Smooth muscle cell (in vitro differentiated cells): ENCODE results near the gene DMRTB1. TPM values are rescaled to one million over a fixed set of nuclear protein-coding genes. Genes with fewer than 3 reads are reported as not detected.

ENCODE experiments used
- DNase-seq: peaks from one replicate; lab custom pipeline; 2025; ENCODE audit not compliant: unreplicated experiment; lab: John Stamatoyannopoulos, UW
- H2AFZ ChIP-seq: fragments of 200-600 bp; sonication (generic); 2 replicates; pipeline ENCODE4 v1.6.0; 2016; ENCODE audit warnings: antibody characterized with exemption, low read depth, mild to moderate bottlenecking
- H3F3A ChIP-seq: fragments of 200-600 bp; sonication (generic); 2 replicates; pipeline ENCODE4 v1.6.0; 2017; ENCODE audit warnings: antibody characterized with exemption, low read depth
- H3K27ac ChIP-seq: fragments of 200-600 bp; sonication (generic); 2 replicates; pipeline ENCODE4 v1.5.1; 2016; ENCODE audit warnings: low read depth, mild to moderate bottlenecking
- H3K27me3 ChIP-seq: fragments of 200-600 bp; sonication (generic); 2 replicates; pipeline ENCODE4 v1.6.1; 2016; ENCODE audit warnings: low read depth, mild to moderate bottlenecking
- H3K36me3 ChIP-seq: fragments of 200-600 bp; sonication (generic); 2 replicates; pipeline ENCODE4 v1.5.1; 2016; ENCODE audit warnings: low read depth
- H3K4me1 ChIP-seq: fragments of 200-600 bp; sonication (generic); 2 replicates; pipeline ENCODE4 v1.5.1; 2016; ENCODE audit warnings: low read depth
- H3K4me2 ChIP-seq: fragments of 200-600 bp; sonication (generic); 2 replicates; pipeline ENCODE4 v1.6.0; 2016; ENCODE audit warnings: mild to moderate bottlenecking
- H3K4me3 ChIP-seq: fragments of 200-600 bp; sonication (generic); 2 replicates; pipeline ENCODE4 v1.5.1; 2016; ENCODE audit warnings: mild to moderate bottlenecking
- H3K79me2 ChIP-seq: fragments of 200-600 bp; sonication (generic); 2 replicates; pipeline ENCODE4 v1.6.0; 2016; ENCODE audit warnings: low read depth, mild to moderate bottlenecking
- H3K9ac ChIP-seq: fragments of 200-600 bp; sonication (generic); 2 replicates; pipeline ENCODE4 v1.6.0; 2016; ENCODE audit warnings: low read depth
- H3K9me3 ChIP-seq: fragments of 200-600 bp; sonication (generic); replicated peaks from 2 replicates; pipeline ENCODE4 v1.5.1; 2016; ENCODE audit warnings: low read depth
- H4K20me1 ChIP-seq: fragments of 200-600 bp; sonication (generic); 2 replicates; pipeline ENCODE4 v1.6.0; 2016; ENCODE audit warnings: low read depth
- WGBS: methylation state at CpG from one replicate; pipeline ENCODE4 v1.1.7; 2016; ENCODE audit warnings: low lambda C conversion rate; 5-methylcytosine and 5-hydroxymethylcytosine counted together
- polyA plus RNA-seq: library from polyadenylated mRNA; unstranded; fragments of >200 nt; fragmentation: Nextera tagmentation; extraction: Ambion mirVana; gene quantifications from 2 replicates; pipeline ENCODE4 v1.2.1, GENCODE V29; 2016
- total RNA-seq: library from RNA; depleted of rRNA; stranded (reverse); fragments of >200 nt; gene quantifications from 2 replicates; pipeline ENCODE4 v1.2.3, GENCODE V29; 2014
- TF ChIP-seq, protein P1 (sequence below): fragments of 200-600 bp; sonication (generic); IDR thresholded peaks from 2 replicates; pipeline ENCODE4 v1.5.1; 2017; ENCODE audit warnings: borderline replicate concordance, mild to moderate bottlenecking, antibody characterized with exemption; ENCODE audit not compliant: insufficient read depth, poor library complexity, severe bottlenecking

DMRTB1 gene
- total and polyA plus RNA-seq, 2 experiments from 2014 or later = not detected

DNA sequence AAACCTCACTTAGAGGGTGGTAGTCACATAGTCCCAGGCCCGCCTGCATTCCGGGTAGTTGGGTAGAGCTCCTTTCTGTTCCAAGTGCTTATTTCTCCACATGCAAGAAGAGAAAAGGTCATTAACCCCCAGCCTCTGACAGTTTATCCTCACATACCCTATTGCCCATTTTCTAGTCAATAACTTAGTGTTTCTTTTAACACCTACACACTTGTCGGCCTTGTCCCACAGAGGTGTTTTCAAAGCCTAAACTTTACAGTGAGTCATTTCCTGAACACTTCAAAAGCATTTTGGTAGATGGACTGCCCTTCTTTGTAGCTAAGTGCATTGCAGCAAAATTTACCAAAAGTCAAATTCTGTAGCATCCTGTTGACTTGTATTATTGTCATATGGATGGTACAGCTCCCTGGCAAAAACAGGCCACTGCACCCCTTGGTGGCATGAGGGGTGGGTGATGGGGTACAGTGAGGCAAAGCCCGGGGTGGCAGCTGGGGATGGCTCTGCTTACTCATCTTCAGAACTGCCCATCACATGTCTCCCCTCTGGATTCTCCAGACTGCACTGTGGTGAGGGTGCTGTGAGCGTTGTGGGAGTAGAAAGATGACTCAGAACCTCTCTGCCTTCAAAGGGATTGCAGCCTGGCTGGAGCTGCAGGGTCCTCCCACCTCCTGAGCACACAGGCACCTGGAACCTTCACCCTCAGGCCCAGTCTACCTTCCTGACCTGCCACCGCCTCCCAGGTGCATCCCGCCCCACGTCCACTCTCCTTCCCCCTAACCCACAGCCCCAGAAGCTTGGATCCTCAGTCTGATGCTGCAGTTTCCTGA lies 45.8 kb upstream of the DMRTB1 start:
- H3K4me2 ChIP-seq = peak overlapping the region; percentile 34
- peak overlapping the region; percentile 80 for H3K27ac ChIP-seq
- peak overlapping the region; percentile 50 for H3K9ac ChIP-seq
- TF ChIP-seq, protein P1, sequence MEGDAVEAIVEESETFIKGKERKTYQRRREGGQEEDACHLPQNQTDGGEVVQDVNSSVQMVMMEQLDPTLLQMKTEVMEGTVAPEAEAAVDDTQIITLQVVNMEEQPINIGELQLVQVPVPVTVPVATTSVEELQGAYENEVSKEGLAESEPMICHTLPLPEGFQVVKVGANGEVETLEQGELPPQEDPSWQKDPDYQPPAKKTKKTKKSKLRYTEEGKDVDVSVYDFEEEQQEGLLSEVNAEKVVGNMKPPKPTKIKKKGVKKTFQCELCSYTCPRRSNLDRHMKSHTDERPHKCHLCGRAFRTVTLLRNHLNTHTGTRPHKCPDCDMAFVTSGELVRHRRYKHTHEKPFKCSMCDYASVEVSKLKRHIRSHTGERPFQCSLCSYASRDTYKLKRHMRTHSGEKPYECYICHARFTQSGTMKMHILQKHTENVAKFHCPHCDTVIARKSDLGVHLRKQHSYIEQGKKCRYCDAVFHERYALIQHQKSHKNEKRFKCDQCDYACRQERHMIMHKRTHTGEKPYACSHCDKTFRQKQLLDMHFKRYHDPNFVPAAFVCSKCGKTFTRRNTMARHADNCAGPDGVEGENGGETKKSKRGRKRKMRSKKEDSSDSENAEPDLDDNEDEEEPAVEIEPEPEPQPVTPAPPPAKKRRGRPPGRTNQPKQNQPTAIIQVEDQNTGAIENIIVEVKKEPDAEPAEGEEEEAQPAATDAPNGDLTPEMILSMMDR = no peak
- H3K36me3 ChIP-seq = no peaks in the 10 kb centered on the region
- H3K9me3 ChIP-seq = no peaks in the 10 kb centered on the region
- H3K79me2 ChIP-seq = no peaks in the 10 kb centered on the region
- H4K20me1 ChIP-seq = no peaks in the 10 kb centered on the region
- no peak for DNase-seq
- peaks cover 14% of the 10 kb centered on the region for H3F3A ChIP-seq
- no peak overlapping the region for H3K4me3 ChIP-seq
- H2AFZ ChIP-seq = no peak overlapping the region
- WGBS = 30% methylated on average over 6 of the region's 8 CpGs
- no peaks in the 10 kb centered on the region for H3K27me3 ChIP-seq
- H3K4me1 ChIP-seq = peaks cover 12% of the 10 kb centered on the region

DNA sequence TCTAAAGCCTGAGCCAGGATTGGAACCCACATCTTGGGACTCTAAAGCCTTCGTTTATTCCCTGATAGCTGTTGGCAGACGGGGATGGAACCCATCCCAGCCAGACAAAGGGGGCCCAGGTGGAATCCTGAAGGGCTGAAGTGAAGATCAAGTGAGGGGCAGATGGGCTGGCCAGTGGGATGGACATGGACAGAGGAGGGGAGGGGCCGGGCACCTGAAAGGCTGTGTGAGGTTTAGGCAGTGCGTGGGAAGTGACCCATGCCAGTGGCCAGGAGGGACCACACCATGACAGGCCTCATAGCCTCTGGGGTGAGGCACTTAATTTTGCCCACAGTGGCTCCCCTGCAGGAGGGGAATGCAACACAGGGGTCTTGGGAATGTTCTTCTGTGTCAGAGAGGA lies 44.6 kb upstream of the DMRTB1 start:
- H3K4me1 ChIP-seq = peaks cover 12% of the 10 kb centered on the region
- H3K79me2 ChIP-seq = no peaks in the 10 kb centered on the region
- no peak overlapping the region for H3K4me3 ChIP-seq
- 94% methylated on average over 4 of the region's 4 CpGs for WGBS
- no peak overlapping the region for H3K27ac ChIP-seq
- H2AFZ ChIP-seq = no peak overlapping the region
- no peaks in the 10 kb centered on the region for H3K27me3 ChIP-seq
- H3F3A ChIP-seq = peaks cover 14% of the 10 kb centered on the region
- H3K9me3 ChIP-seq = no peaks in the 10 kb centered on the region
- H4K20me1 ChIP-seq = no peaks in the 10 kb centered on the region
- TF ChIP-seq, protein P1 = no peak
- no peaks in the 10 kb centered on the region for H3K36me3 ChIP-seq
- no peak overlapping the region for H3K9ac ChIP-seq
- no peak for DNase-seq
- H3K4me2 ChIP-seq = no peak overlapping the region

DNA sequence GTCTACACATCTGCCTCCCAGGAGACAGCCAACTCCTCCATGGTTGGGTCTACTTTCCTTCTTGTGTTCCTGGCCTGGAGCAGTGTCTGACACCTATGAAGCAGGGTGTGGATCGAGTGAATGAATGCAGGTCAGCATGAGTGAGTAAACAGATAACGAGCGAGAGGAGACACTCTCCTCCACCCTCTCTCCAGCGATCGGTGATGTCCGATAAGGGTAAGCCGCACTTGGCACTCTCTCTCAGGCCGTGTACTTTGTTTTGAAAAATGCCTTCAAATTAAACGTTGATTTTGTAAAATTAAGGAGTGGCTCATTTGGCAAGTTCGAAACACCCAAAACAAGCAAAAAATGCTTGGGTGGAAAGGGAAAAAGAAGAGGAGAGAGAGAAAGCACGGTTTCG lies 43.8 kb upstream of the DMRTB1 start:
- no peak overlapping the region for H3K27ac ChIP-seq
- H3K4me3 ChIP-seq = no peak overlapping the region
- no peak overlapping the region for H3K4me2 ChIP-seq
- 96% methylated on average over 12 of the region's 12 CpGs for WGBS
- DNase-seq = no peak
- no peaks in the 10 kb centered on the region for H3K36me3 ChIP-seq
- H4K20me1 ChIP-seq = no peaks in the 10 kb centered on the region
- TF ChIP-seq, protein P1 = no peak
- H3K79me2 ChIP-seq = no peaks in the 10 kb centered on the region
- no peak overlapping the region for H3K9ac ChIP-seq
- H3K4me1 ChIP-seq = peaks cover 12% of the 10 kb centered on the region
- H2AFZ ChIP-seq = no peak overlapping the region
- H3K9me3 ChIP-seq = no peaks in the 10 kb centered on the region
- H3K27me3 ChIP-seq = no peaks in the 10 kb centered on the region
- peaks cover 13% of the 10 kb centered on the region for H3F3A ChIP-seq
